HepG2 (cell line): Measurements from ENCODE around the gene MVK. TPM values are rescaled to one million over a fixed set of nuclear protein-coding genes. Genes with fewer than 3 reads are reported as not detected.

Experiments used
- CC2D1A ChIP-seq: sonication (generic); formaldehyde crosslinking; IDR thresholded peaks from 2 replicates; pipeline ENCODE4 v1.8.1; 2023; ENCODE audit warnings: mild to moderate bottlenecking, missing genetic modification reagents
- EP300 ChIP-seq, 3 experiments: sonication (generic) in 1 of 3; formaldehyde crosslinking in 1 of 3; IDR thresholded peaks; 2 replicates each; pipeline versions ENCODE4 v1.5.1 to v1.6.1; 2011 to 2020; ENCODE audit warnings: low read depth in 2 of 3, low read length in 2 of 3, borderline replicate concordance in 1 of 3, improper control_type of control experiment in 1 of 3, mild to moderate bottlenecking in 1 of 3, missing genetic modification reagents in 1 of 3, moderate library complexity in 1 of 3
- FOXK1 ChIP-seq: sonication (generic); formaldehyde crosslinking; IDR thresholded peaks from 2 replicates; pipeline ENCODE4 v1.4.0; 2020; ENCODE audit warnings: low read depth, missing genetic modification reagents, borderline replicate concordance
- HOXA3 ChIP-seq: sonication (generic); formaldehyde crosslinking; IDR thresholded peaks from 2 replicates; pipeline ENCODE4 v1.5.0; 2020; ENCODE audit warnings: missing genetic modification reagents
- PRMT3 ChIP-seq: sonication (generic); formaldehyde crosslinking; IDR thresholded peaks from 2 replicates; pipeline ENCODE4 v1.8.1; 2022; ENCODE audit warnings: low read depth, mild to moderate bottlenecking, moderate library complexity, missing genetic modification reagents, borderline replicate concordance
- RFX1 ChIP-seq: fragments of 450-650 bp; IDR thresholded peaks from 2 replicates; pipeline ENCODE4 v1.6.1; 2017
- RFX3 ChIP-seq: IDR thresholded peaks from 2 replicates; pipeline ENCODE4 v1.6.1; 2016; ENCODE audit warnings: missing biosample characterization, missing genetic modification reagents
- TOE1 ChIP-seq: sonication (generic); formaldehyde crosslinking; IDR thresholded peaks from 2 replicates; pipeline ENCODE4 v1.4.0; 2020; ENCODE audit warnings: mild to moderate bottlenecking, missing genetic modification reagents
- ZNF12 ChIP-seq: sonication (generic); formaldehyde crosslinking; IDR thresholded peaks from 2 replicates; pipeline ENCODE4 v1.5.0; 2020; ENCODE audit warnings: missing genetic modification reagents
- ZNF296 ChIP-seq: sonication (generic); formaldehyde crosslinking; conservative IDR thresholded peaks from 2 replicates; pipeline ENCODE4 v1.5.0; 2020; ENCODE audit warnings: mild to moderate bottlenecking, missing genetic modification reagents
- ZNF615 ChIP-seq: sonication (generic); formaldehyde crosslinking; IDR thresholded peaks from 2 replicates; pipeline ENCODE4 v1.5.0; 2020; ENCODE audit warnings: mild to moderate bottlenecking, missing genetic modification reagents, borderline replicate concordance
- ZNF749 ChIP-seq: sonication (generic); formaldehyde crosslinking; IDR thresholded peaks from 2 replicates; pipeline ENCODE4 v1.8.0; 2022; ENCODE audit warnings: mild to moderate bottlenecking, missing genetic modification reagents, moderate library complexity, borderline replicate concordance
- ZNF772 ChIP-seq: sonication (generic); formaldehyde crosslinking; IDR thresholded peaks from 2 replicates; pipeline ENCODE4 v1.5.0; 2020; ENCODE audit warnings: mild to moderate bottlenecking, missing genetic modification reagents
- polyA plus RNA-seq, 8 experiments: library from polyadenylated mRNA; depleted of rRNA in 3 of 8; stranded (reverse) in 7 of 8; unstranded in 1 of 8; fragments of >200 nt; fragmentation: Illumina TruSeq in 4 of 8; extraction: Trizol in 4 of 8; gene quantifications; 2 replicates each; pipeline versions ENCODE4 v1.2.1 to v1.2.3, GENCODE V29; 2011 to 2016; ENCODE audit warnings: low read depth in 4 of 8, missing spikeins in 1 of 8, mixed read lengths in 1 of 8; ENCODE audit not compliant: insufficient read depth in 1 of 8
- total RNA-seq, 5 experiments: library from RNA; depleted of rRNA; stranded (reverse); fragments of >200 nt; fragmentation: Illumina TruSeq; extraction: Trizol; gene quantifications; 2 replicates each; pipeline ENCODE4 v1.2.3, GENCODE V29; 2016; ENCODE audit warnings: low read depth in 1 of 5
- TF ChIP-seq, protein P1 (sequence below): sonication (generic); formaldehyde crosslinking; IDR thresholded peaks from 2 replicates; pipeline ENCODE4 v1.8.1; 2023; ENCODE audit warnings: mild to moderate bottlenecking, missing genetic modification reagents
- TF ChIP-seq, protein P2 (sequence below), 2 experiments: sonication (generic) in 1 of 2; formaldehyde crosslinking in 1 of 2; IDR thresholded peaks; 2 replicates each; pipeline versions ENCODE4 v1.4.0 to v1.6.1; 2016 to 2020; ENCODE audit warnings: borderline replicate concordance in 1 of 2, low read depth in 1 of 2, mild to moderate bottlenecking in 1 of 2, missing genetic modification reagents in 1 of 2
- TF ChIP-seq, protein P3 (sequence below): sonication (generic); formaldehyde crosslinking; conservative IDR thresholded peaks from 2 replicates; pipeline ENCODE4 v1.4.0; 2020; ENCODE audit warnings: missing genetic modification reagents
- TF ChIP-seq, protein P4 (sequence below): sonication (generic); formaldehyde crosslinking; IDR thresholded peaks from 2 replicates; pipeline ENCODE4 v1.4.0; 2020; ENCODE audit warnings: missing genetic modification reagents

Gene MVK
- total and polyA plus RNA-seq, 2 of the 13 experiments (the other 11 are each of a cell fraction or from before 2014, with no cell fraction given) = 11.6 to 66.9 TPM

DNA sequence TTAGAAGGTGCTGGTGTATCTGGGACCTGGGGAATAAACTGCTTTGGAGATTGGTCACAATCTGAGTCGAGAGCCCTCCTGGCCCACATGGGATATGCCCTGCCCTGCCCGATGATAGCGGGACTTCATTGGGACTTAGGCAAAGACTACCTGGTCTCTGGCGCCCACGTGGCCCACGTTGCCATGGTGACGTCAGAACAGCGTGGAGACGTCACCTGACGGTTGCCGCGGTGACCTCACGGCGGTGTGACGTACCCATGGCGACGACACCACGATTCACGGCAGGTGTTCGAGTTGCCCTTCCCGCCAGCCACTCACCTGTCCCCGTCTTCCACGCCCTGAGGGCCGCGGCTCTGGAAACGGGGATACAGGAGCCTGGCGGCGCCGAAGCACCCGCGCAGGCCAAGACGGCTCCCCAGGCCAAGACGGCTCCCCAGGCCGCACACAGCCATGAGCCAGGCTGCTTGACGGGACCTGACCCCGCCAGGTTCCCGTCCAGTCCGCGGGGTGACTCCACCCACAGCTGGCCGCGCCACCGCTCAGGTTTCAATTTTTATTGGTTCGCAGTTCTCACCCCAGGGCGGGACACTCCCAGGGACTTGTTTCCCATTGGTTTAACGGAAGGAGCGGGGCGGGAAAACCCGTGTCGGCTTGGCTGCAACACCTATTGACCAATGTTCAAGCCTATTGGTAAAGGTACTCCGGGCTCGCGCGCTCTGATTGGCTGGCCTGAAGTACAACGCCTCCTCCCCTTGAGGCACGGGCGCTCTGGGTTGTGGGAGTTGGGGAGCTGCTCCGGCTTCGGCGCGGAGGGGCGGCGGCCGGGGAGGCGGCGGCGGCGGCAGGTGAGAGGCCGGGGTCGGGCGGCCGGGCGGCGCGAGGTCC, at the start of gene MVK, which contains the start of gene MMAB (continued):
- TF ChIP-seq EP300 (IDR thresholded peaks at IDR 0.05; ENCODE audit: low read depth in 2 of 2, low read length in 2 of 2) (peak; percentile 49 to 52; a peak in 2 of 4 replicates), EP300 (CRISPR knock-in tag; IDR thresholded peaks at IDR 0.05; ENCODE audit: borderline replicate concordance) (no peak), ZNF615 (CRISPR knock-in tag) (no peak), CC2D1A (CRISPR knock-in tag) (0 out of 2 replicates have a peak, but pooled peaks have one; percentile 86), HOXA3 (peak; percentile 100), TOE1 (CRISPR knock-in tag) (no peak; the same call in 1 of the 2 replicates), ZNF772 (peak; percentile 94), RFX1 (peak; percentile 83), RFX3 (peak; percentile 83), PRMT3 (CRISPR knock-in tag) (no peak), ZNF749 (CRISPR knock-in tag) (0 out of 2 replicates have a peak, but pooled peaks have one; percentile 54), ZNF12 (CRISPR knock-in tag) (peak; percentile 9; the same call in 1 of the 2 replicates), FOXK1 (CRISPR knock-in tag) (peak; percentile 69; the same call in 1 of the 2 replicates), ZNF296 (CRISPR knock-in tag) (no peak; the same call in 1 of the 2 replicates)
- TF ChIP-seq, protein P1, sequence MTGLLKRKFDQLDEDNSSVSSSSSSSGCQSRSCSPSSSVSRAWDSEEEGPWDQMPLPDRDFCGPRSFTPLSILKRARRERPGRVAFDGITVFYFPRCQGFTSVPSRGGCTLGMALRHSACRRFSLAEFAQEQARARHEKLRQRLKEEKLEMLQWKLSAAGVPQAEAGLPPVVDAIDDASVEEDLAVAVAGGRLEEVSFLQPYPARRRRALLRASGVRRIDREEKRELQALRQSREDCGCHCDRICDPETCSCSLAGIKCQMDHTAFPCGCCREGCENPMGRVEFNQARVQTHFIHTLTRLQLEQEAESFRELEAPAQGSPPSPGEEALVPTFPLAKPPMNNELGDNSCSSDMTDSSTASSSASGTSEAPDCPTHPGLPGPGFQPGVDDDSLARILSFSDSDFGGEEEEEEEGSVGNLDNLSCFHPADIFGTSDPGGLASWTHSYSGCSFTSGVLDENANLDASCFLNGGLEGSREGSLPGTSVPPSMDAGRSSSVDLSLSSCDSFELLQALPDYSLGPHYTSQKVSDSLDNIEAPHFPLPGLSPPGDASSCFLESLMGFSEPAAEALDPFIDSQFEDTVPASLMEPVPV (CRISPR knock-in tag) = peak; percentile 92; the same call in 1 of the 2 replicates
- TF ChIP-seq, protein P2, sequence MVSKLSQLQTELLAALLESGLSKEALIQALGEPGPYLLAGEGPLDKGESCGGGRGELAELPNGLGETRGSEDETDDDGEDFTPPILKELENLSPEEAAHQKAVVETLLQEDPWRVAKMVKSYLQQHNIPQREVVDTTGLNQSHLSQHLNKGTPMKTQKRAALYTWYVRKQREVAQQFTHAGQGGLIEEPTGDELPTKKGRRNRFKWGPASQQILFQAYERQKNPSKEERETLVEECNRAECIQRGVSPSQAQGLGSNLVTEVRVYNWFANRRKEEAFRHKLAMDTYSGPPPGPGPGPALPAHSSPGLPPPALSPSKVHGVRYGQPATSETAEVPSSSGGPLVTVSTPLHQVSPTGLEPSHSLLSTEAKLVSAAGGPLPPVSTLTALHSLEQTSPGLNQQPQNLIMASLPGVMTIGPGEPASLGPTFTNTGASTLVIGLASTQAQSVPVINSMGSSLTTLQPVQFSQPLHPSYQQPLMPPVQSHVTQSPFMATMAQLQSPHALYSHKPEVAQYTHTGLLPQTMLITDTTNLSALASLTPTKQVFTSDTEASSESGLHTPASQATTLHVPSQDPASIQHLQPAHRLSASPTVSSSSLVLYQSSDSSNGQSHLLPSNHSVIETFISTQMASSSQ (IDR thresholded peaks at IDR 0.05; ENCODE audit: low read depth) = 0 out of 2 replicates have a peak, but pooled peaks have one; percentile 22
- TF ChIP-seq, protein P2 (CRISPR knock-in tag; IDR thresholded peaks at IDR 0.05; ENCODE audit: borderline replicate concordance) = peak; percentile 48; the same call in 1 of the 2 replicates
- TF ChIP-seq, protein P3, sequence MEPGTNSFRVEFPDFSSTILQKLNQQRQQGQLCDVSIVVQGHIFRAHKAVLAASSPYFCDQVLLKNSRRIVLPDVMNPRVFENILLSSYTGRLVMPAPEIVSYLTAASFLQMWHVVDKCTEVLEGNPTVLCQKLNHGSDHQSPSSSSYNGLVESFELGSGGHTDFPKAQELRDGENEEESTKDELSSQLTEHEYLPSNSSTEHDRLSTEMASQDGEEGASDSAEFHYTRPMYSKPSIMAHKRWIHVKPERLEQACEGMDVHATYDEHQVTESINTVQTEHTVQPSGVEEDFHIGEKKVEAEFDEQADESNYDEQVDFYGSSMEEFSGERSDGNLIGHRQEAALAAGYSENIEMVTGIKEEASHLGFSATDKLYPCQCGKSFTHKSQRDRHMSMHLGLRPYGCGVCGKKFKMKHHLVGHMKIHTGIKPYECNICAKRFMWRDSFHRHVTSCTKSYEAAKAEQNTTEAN = no peak
- TF ChIP-seq, protein P4, sequence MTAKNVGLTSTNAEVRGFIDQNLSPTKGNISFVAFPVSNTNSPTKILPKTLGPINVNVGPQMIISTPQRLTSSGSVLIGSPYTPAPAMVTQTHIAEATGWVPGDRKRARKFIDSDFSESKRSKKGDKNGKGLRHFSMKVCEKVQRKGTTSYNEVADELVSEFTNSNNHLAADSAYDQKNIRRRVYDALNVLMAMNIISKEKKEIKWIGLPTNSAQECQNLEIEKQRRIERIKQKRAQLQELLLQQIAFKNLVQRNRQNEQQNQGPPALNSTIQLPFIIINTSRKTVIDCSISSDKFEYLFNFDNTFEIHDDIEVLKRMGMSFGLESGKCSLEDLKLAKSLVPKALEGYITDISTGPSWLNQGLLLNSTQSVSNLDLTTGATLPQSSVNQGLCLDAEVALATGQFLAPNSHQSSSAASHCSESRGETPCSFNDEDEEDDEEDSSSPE = peak; percentile 91
